ENCODE results near the gene ZNF175.

The ZNF175 gene

DNA sequence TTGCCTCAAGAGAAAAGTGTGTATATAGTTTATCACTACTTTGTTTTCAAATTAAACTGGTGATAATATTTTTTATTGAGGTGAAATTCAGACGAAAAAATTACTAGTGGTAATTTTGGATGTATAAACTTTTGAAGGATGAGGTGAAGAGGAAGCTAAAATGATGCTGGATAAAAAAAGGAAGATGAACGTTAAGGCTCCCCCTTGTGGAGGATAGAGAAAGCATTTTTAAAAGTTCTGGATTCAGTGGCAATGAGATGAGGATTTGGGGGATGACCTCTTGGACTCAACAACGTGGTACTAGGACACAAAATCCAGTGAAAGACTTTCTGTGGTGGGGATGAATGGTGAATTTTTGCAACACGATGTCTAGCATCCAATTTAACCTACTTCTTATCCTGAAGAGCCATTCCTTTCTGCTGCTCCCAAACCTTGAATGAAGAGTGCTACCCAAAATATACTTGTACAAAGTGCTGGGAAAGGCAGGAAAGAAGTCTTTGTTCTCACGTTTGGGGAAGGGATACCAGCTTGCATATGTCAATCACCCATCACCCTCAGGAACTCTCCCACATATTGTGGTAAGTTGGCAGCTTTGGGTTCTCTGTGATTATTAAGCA is 66.4 kb downstream of the ZNF175 start:
- DNase-seq: no peak

DNA sequence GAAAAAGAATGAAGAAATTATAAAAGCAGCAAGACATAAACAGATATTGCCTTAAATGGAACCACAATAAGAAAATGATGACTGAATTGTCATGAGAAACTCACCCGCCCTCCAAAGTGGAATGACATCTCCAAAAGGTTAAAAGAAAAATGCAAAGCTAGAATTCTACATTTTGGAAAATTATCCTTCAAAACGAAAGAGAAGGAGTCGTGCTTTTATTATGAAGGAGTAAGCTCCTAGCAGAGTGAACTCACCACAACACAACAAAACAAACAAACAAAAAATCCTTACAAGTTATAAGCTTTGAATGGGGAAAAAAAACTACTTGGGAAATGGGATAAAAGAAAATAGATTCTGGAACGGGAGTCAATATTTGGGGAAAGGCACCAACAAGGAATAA is 68.8 kb downstream of the ZNF175 start:
- no peak for DNase-seq

DNA sequence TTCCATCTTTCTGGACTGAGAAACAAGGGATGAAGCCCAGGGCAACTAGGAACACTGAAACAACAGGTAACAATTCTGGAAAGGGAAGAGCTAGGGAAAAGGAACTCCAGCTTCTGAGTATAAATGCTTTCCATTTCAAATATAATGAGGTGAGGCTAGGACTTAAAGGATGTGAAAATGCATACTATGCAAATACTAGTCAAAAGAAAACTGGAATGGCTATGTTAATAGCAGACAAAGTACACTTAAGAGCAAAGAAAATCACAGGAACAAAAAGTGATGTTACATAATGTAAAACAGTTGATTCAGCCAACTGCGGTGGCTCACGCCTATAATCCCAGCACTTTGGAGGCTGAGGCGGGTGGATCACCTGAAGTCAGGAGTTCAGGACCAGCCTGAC is 69.3 kb downstream of the ZNF175 start:
- no peak for DNase-seq

DNA sequence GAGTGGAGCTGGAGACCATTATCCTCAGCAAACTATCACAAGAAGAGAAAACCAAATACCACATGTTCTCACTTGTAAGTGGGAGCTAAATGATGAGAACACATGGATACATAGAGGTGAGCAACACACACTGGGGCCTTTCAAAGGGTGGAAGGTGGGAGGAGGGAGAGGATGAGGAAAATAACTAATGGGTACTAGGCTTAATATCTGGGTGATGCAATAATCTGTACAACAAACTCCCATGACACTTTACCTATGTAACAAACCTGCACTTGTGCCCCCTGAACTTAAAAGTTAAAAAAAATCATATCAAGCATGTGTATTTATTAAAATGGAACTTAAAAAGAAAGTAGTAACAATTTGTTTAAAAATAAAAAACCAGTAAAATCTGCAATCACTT is 70.6 kb downstream of the ZNF175 start:
- no peak for DNase-seq

All from NCI-H69 (cell line).